Fibroblast of villous mesenchyme (primary cell): ENCODE results near the gene HPN. TPM values are rescaled to one million over a fixed set of nuclear protein-coding genes. Genes with fewer than 3 reads are reported as not detected.

ENCODE experiments used
- DNase-seq: peaks from one replicate; pipeline ENCODE4 v3.0.0-alpha.2; 2010; ENCODE audit warnings: low read depth
- H3K4me3 ChIP-seq: 2 replicates; pipeline ENCODE4 v1.5.1; 2011; ENCODE audit warnings: low read depth, mild to moderate bottlenecking, low read length
- total RNA-seq: library from RNA; depleted of rRNA; stranded (reverse); fragments of >200 nt; gene quantifications from 2 replicates; pipeline ENCODE4 v1.2.3, GENCODE V29; 2012
- TF ChIP-seq, protein P1 (sequence below): IDR thresholded peaks from 2 replicates; pipeline ENCODE4 v1.5.1; 2012; ENCODE audit warnings: low read depth, mild to moderate bottlenecking, low read length; ENCODE audit not compliant: insufficient read depth

HPN gene
- total RNA-seq, 1 donor = not detected

DNA sequence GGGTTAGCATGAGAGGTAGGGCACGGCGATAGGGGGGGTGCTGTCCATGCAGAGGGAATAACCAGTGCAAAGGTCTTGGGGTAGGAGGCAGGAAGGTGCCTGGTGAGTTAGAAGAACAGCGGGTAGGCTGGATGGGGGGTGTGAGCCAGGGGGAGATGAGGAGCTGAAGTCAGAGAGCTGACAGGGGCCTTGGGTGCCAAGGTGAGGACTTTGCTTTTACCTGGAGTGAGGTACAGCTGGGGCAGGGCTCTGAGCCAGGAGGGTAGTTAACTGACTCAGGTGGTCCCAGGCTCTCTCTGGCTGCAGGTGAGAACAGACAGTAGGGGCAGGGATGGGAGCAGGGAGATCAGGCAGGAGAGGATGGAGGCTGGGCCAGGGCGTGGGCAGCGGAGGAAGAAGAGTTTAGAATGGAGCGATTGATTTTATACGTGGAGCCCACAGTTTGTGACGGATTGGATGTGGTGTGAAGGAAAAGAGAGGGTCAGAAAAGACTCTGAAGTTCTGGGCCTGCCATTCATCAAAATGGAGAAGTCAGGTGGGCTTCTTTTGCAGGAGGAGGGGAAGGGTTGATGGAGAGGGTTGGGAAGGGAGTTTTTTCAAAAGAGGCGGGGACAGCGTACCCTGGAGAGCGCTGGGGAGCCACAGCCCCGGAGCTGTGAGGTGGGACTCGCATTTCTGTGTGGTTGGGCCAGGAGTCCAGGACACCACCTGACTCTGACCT is 42.6 kb upstream of the HPN start:
- TF ChIP-seq, protein P1, sequence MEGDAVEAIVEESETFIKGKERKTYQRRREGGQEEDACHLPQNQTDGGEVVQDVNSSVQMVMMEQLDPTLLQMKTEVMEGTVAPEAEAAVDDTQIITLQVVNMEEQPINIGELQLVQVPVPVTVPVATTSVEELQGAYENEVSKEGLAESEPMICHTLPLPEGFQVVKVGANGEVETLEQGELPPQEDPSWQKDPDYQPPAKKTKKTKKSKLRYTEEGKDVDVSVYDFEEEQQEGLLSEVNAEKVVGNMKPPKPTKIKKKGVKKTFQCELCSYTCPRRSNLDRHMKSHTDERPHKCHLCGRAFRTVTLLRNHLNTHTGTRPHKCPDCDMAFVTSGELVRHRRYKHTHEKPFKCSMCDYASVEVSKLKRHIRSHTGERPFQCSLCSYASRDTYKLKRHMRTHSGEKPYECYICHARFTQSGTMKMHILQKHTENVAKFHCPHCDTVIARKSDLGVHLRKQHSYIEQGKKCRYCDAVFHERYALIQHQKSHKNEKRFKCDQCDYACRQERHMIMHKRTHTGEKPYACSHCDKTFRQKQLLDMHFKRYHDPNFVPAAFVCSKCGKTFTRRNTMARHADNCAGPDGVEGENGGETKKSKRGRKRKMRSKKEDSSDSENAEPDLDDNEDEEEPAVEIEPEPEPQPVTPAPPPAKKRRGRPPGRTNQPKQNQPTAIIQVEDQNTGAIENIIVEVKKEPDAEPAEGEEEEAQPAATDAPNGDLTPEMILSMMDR = no peak
- no peak for DNase-seq

DNA sequence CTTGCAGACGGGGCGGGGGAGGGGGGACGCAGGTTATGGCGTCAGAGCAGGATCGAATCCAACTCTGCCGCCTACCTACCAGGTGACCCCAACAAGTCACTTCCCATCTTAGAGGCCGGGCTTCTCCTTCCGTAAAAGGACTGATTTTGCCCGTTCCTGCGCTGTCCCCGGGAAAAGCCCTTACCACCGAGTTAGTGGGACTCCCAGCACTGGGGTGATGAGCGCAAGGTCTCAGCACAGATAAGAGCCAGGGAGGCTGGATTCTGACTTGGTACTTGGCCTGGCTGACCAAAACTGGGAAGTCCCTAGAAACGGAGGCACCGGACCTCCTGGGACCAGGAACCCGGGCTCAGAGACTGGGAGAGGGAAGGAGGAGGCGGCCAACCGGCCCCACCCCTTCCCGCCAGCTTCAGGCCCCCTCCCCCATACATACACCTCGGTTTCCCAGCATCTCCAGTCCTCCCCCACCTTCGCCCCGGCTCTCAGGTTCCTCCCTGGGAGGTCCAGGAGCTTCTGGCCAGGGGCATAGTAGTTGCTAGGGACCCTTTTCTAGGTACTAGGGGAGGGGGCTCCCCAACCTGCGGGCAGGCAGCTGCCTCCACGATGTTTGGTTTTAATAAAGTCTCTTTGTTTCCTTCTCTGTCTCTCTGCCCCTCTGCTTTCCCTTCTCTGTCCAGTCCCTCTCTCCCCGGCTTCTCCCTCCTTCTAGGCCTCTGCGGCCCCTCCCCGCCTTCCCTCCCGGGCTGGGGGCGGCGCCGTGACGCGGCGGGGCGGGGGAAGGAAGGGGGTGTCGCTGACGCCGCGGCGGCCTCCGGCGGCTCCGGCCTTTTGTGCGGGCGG is 41.8 kb upstream of the HPN start, which contains the start of gene GRAMD1A:
GRAMD1A (plus strand) TSS at position 826 of the 840 bp plus-strand sequence. CDS start 156 bp downstream, outside the sequence.
- TF ChIP-seq, protein P1 = no peak
- peak within 1 kb of the TSS; percentile 77 for H3K4me3 ChIP-seq
- DNase-seq = peak; percentile 89

More for the DNA sequence above, 42.6 kb upstream of the HPN start:
- peak overlapping the region; percentile 69 for H3K4me3 ChIP-seq

DNA sequence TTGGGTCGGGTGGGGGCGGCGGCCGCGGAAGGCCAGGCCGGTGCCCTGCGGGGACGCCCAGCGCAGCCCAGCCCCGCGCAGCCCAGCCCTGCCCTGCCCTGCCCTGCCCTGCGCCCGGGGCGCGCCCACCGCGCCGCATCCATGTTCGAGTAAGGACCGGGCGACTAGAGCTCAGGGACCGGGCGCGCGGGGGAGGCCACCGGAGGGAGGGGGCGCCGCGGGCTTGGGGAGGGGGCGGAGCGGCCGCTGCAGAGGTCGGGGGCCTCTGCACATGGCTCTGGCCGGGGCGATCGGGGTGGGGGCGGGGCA is 41.2 kb upstream of the HPN start:
- peak overlapping the region; percentile 77 for H3K4me3 ChIP-seq
- no peak for DNase-seq
- TF ChIP-seq, protein P1 = no peak

DNA sequence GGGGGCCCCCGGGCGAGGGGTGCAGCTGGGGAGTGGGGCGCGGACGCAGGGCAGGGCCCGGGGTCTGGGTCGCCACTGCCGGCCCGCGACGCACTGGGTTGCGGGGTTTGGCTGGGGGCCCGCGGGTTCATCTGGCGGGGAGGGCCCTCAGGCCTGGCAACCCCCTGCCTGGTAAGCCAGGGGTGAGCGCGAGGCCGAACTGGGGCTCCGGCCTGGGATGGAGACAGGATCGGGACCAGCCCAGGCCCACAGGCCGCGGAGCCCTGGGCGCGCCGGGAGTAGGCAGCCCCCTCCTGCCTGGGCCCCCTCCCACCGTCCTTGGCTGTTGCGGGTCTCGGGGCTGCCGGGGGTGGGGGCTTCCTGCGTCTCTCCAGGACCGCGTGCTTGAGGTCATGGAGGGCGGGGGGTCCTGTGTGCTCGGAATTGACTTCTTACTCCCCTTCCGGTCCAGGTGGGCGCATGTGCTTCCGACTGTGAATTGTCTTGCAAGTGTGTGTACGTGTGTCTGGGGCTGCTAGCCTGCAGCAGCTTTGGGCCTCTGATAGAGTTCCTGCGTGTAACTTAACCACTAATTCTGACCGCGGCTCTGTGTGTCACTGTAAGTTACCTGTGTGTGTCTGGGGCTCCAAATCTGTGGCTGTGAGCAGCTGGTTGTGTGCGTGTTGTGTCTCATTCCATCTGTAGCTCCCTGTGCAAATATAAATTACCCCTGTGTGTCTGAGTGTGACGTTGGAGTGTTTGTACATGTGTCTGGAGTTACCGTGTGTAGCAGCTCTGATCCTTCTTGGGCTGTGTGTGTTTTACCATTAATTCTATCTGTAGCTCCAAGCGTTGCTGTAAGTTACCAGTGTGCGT is 40.6 kb upstream of the HPN start:
- H3K4me3 ChIP-seq = peak overlapping the region; percentile 77
- peak; percentile 45 for DNase-seq
- TF ChIP-seq, protein P1 = no peak

DNA sequence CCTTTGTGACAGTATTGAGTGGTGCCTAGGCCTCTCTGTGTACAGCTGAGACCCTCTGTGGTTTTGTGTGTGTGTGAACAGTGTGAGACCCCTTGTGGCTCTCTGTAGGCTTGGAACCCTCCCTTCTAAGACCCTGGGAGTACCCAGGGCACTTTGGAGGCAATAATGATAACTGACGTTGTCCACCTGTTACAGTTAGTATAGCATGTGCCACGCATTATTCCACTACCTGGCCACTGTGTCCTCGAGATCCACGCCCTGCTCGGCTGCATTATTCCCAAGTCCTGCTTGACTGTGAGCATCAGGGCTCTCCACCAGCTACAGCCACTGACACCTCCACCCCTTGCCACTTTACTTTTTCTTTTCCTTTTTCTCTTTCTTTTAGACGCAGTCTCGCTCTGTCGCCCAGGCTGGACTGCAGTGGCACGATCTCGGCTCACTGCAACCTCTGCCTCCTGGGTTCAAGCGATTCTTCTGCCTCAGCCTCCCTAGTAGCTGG is 39.4 kb upstream of the HPN start:
- no peak for DNase-seq
- TF ChIP-seq, protein P1 = no peak
- no peak overlapping the region for H3K4me3 ChIP-seq

DNA sequence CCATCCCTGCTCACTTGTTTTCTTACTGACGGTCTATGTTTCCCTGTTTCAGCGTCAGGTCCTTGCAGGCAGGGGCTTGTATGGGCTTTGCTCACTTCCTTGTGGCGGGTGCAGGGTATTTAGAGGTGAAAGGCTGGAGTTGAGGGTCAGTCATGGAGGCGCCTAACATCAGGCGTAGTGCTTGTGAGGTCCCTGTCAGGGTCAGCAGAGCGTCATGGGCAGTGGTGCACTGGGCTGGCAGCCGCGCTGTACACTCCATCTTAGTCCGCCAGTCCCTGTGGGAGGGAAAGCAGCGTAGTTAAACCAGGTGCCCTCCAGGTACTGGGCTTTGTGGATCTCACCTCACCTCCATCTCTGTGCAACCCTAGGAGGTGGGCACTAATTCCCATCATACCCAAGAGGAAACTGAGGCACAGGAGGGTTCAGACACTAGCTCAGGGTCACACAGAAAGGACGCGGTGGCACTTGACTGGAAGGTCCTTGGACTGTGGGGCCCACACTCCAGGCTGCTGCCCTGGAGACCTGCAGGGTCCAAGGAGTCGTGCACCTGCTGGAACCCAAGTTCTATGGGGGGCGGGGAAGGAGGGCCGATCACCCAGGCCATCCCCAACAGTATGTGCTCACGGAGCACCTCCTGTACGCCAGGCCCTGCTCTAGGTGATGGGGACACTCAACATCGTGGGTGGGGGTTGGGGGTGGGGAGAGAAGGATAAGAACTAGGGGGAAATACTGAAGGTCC is 36.8 kb upstream of the HPN start:
- H3K4me3 ChIP-seq = no peak overlapping the region
- no peak for DNase-seq

More for the DNA sequence above, 36.8 kb upstream of the HPN start:
- TF ChIP-seq, protein P1 = no peak
